Sigmoid colon (tissue), 7 donors: ENCODE data around the gene RWDD3. TPM values are rescaled to one million over a fixed set of nuclear protein-coding genes. Genes with fewer than 3 reads are reported as not detected.

Experiments used
- DNase-seq: peaks from one replicate; pipeline ENCODE4 v3.0.0-alpha.2; 2019
- H3K27ac ChIP-seq, 4 donors: fragments of 200-600 bp; sonication (generic); one replicate each; pipeline ENCODE4 v1.5.1; 2016 to 2019; ENCODE audit warnings: mild to moderate bottlenecking in 1 of 4
- H3K27me3 ChIP-seq, 3 donors: fragments of 200-600 bp; sonication (generic); one replicate each; pipeline ENCODE4 v1.5.1; 2019; ENCODE audit warnings: mild to moderate bottlenecking in 1 of 3
- H3K36me3 ChIP-seq, 4 donors: fragments of 200-600 bp; sonication (generic); one replicate each; pipeline ENCODE4 v1.5.1; 2016 to 2019
- H3K4me1 ChIP-seq, 4 donors: fragments of 200-600 bp; sonication (generic); one replicate each; pipeline ENCODE4 v1.5.1; 2017 to 2019
- H3K4me3 ChIP-seq, 4 donors: fragments of 200-600 bp; sonication (generic); one replicate each; pipeline ENCODE4 v1.5.1; 2017 to 2019; ENCODE audit warnings: mild to moderate bottlenecking in 2 of 4, moderate library complexity in 1 of 4
- H3K9me3 ChIP-seq, 4 donors: fragments of 200-600 bp in 3 of 4; sonication (generic) in 3 of 4; one replicate each; pipeline versions ENCODE4 v1.5.1 to v1.6.1; 2013 to 2019
- EP300 ChIP-seq, 4 donors: sonication (generic); formaldehyde crosslinking; IDR thresholded peaks; one replicate each; pipeline ENCODE4 v1.6.1; 2017; ENCODE audit warnings: antibody characterized with exemption in 4 of 4
- POLR2A ChIP-seq, 2 donors: fragments of 450-650 bp; IDR thresholded peaks; one replicate each; pipeline ENCODE4 v1.6.1; 2016; ENCODE audit warnings: antibody characterized with exemption in 2 of 2, mild to moderate bottlenecking in 2 of 2, moderate library complexity in 2 of 2
- POLR2AphosphoS5 ChIP-seq, 4 donors: sonication (generic); formaldehyde crosslinking; IDR thresholded peaks; one replicate each; pipeline ENCODE4 v1.6.1; 2017; ENCODE audit warnings: antibody characterized with exemption in 4 of 4
- WGBS, 2 donors: extraction: QIAGEN DNeasy Blood & Tissue Kit; methylation state at CpG; one replicate each; pipeline ENCODE4 v1.1.7; 2013; 5-methylcytosine and 5-hydroxymethylcytosine counted together
- intact Hi-C: fragments of 100-400 bp; cut with DNase I; formaldehyde crosslinking; loops from one replicate; pipeline ENCODE4 v1.15.1; 2023
- polyA plus RNA-seq, 3 donors: library from polyadenylated mRNA; stranded (reverse); fragments of 200-250 nt; gene quantifications; one replicate each; pipeline ENCODE4 v1.2.3, GENCODE V29; 2013
- total RNA-seq, 4 donors: library from RNA; depleted of rRNA; stranded (reverse); fragments of >200 nt; gene quantifications; one replicate each; pipeline ENCODE4 v1.1.0, GENCODE V29; 2016
- TF ChIP-seq, protein P1 (sequence below), 4 experiments: fragments of 450-650 bp in 3 of 4; fragments of 200-600 bp in 1 of 4; IDR thresholded peaks; one replicate each; pipeline ENCODE4 v1.5.1; 2016 to 2019; ENCODE audit warnings: antibody characterized with exemption in 4 of 4, mild to moderate bottlenecking in 3 of 4, moderate library complexity in 2 of 4
- donor health status: healthy with polysubstance abuse.
- donor health status: Bipolar disorder and iron deficiency.
- donor health status: healthy.

RWDD3 gene
- total and polyA plus RNA-seq, 7 donors, result 11.1 to 27.6 (median 17.1) TPM

DNA sequence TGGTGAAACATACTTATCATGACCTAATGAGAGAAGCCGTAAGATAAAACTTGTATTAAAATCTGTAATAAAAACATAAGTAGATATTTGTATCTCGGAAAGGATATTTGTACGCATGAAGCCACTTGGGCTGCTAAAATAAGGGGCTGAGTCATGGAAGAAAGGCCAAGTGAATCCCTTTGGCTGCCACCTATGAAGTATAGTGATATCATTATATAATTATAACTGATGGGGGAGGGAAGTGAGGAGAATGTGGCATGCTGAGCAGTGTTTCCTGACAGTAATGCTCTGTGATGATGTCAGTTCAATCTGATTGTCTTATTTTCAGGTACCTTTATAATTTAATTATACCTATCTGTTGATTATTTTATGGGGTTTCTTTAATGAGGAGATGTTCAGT lies 13.6 kb downstream of the RWDD3 start:
- peaks cover 0 to 18% (median 0%) of the 10 kb centered on the region in 4 donors for H3K36me3 ChIP-seq
- intact Hi-C loops, result no loop called here
- H3K4me3 ChIP-seq, result no peak overlapping the region
- no peak for DNase-seq
- no peaks in the 10 kb centered on the region for H3K27me3 ChIP-seq
- no peak for TF ChIP-seq EP300 (IDR thresholded peaks at IDR 0.05)
- TF ChIP-seq, protein P1, sequence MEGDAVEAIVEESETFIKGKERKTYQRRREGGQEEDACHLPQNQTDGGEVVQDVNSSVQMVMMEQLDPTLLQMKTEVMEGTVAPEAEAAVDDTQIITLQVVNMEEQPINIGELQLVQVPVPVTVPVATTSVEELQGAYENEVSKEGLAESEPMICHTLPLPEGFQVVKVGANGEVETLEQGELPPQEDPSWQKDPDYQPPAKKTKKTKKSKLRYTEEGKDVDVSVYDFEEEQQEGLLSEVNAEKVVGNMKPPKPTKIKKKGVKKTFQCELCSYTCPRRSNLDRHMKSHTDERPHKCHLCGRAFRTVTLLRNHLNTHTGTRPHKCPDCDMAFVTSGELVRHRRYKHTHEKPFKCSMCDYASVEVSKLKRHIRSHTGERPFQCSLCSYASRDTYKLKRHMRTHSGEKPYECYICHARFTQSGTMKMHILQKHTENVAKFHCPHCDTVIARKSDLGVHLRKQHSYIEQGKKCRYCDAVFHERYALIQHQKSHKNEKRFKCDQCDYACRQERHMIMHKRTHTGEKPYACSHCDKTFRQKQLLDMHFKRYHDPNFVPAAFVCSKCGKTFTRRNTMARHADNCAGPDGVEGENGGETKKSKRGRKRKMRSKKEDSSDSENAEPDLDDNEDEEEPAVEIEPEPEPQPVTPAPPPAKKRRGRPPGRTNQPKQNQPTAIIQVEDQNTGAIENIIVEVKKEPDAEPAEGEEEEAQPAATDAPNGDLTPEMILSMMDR (IDR thresholded peaks at IDR 0.05), result no peak
- no peak for TF ChIP-seq POLR2A (IDR thresholded peaks at IDR 0.05)
- TF ChIP-seq POLR2AphosphoS5 (IDR thresholded peaks at IDR 0.05), result no peak
- peaks cover 0 to 17% (median 5%) of the 10 kb centered on the region in 4 donors for H3K4me1 ChIP-seq
- H3K27ac ChIP-seq, result no peak overlapping the region
- 95 to 99% methylated on average over 3 of the region's 3 CpGs for WGBS, 2 donors
- H3K9me3 ChIP-seq, result no peaks in the 10 kb centered on the region

DNA sequence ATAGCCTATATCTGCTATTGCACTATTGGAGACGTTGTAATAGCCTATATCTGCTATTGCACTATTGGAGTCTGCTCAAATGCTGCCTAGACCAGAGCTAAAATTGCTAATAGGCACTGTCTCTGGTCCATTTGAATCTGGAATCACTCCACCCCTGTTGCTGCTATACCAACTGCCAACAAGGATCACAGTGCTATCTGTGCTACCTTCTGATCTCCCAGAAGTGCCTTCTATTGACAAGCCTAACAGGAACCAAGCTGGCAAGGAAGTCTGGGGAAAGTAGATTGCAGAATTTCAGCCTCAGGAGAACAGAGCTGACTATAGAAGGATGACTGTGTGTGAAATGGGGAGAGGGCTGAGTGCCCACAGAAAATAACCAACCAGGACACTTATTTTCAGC lies 15.9 kb downstream of the RWDD3 start:
- DNase-seq, result no peak
- WGBS, 2 donors, result 67 to 88% methylated on average over 1 of the region's 1 CpG
- intact Hi-C loops, result no loop called here

DNA sequence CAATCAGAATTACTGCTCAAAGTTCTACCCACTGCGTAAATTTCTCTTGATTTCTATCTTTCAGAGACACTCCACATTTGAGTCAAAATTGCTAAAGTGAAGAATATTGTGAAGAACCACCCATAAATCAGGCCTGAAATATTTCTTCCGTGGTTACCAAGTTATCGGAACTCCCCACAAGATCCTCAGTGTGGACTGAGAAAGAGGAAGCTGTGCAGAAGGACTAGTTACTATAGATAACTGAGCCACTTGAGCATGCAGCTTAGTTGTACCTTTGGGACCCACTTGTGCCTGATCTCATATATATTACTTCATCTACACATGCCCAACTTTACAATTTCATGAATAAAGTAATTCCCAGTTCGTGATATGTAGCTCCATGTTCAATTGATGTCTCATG lies 18.4 kb downstream of the RWDD3 start:
- Histone ChIP-seq H3K4me1 (peaks cover 0 to 3% (median 0%) of the 10 kb centered on the region in 4 donors), H3K9me3 (no peaks in the 10 kb centered on the region), H3K4me3 (no peak overlapping the region), H3K36me3 (no peaks in the 10 kb centered on the region), H3K27me3 (no peaks in the 10 kb centered on the region), H3K27ac (no peak overlapping the region)
- TF ChIP-seq POLR2AphosphoS5 (IDR thresholded peaks at IDR 0.05) (no peak), EP300 (IDR thresholded peaks at IDR 0.05) (no peak), POLR2A (IDR thresholded peaks at IDR 0.05) (no peak)
- TF ChIP-seq, protein P1 (IDR thresholded peaks at IDR 0.05), result no peak
- intact Hi-C loops, result no loop called here
- 69 to 92% methylated on average over 4 of the region's 4 CpGs for WGBS, 2 donors
- DNase-seq, result no peak

More for the DNA sequence above, 15.9 kb downstream of the RWDD3 start:
- H3K27ac ChIP-seq, result no peak overlapping the region
- peaks cover 0 to 12% (median 5%) of the 10 kb centered on the region in 4 donors for H3K4me1 ChIP-seq
- no peaks in the 10 kb centered on the region for H3K9me3 ChIP-seq
- H3K27me3 ChIP-seq, result no peaks in the 10 kb centered on the region
- no peak overlapping the region for H3K4me3 ChIP-seq
- peaks cover 0 to 4% (median 0%) of the 10 kb centered on the region in 4 donors for H3K36me3 ChIP-seq
- TF ChIP-seq, protein P1 (IDR thresholded peaks at IDR 0.05), result no peak
- TF ChIP-seq EP300 (IDR thresholded peaks at IDR 0.05), result no peak
- TF ChIP-seq POLR2AphosphoS5 (IDR thresholded peaks at IDR 0.05), result no peak
- no peak for TF ChIP-seq POLR2A (IDR thresholded peaks at IDR 0.05)

DNA sequence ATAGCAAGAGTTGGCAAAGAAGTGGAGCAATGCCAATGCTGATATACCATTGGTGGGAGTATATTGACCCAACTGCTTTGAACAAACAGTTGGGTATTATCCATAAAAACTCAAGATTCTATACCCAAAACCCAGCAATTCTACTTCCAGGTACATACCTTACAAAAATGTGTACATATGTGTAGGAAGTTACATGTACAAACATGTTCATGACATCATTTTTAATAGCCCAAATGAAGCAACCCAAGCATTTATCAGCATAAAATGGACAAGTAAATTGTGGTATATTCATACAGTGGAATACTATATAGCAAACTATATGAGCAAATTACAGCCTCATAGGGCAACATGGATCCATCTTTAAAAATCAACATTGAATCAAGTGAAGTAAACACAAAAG lies 20.9 kb downstream of the RWDD3 start:
- no peaks in the 10 kb centered on the region for H3K4me1 ChIP-seq
- no peak overlapping the region for H3K4me3 ChIP-seq
- H3K36me3 ChIP-seq, result no peaks in the 10 kb centered on the region
- no peaks in the 10 kb centered on the region for H3K27me3 ChIP-seq
- no peak overlapping the region for H3K27ac ChIP-seq
- no peak for DNase-seq
- TF ChIP-seq, protein P1 (IDR thresholded peaks at IDR 0.05), result no peak
- TF ChIP-seq POLR2A (IDR thresholded peaks at IDR 0.05), result no peak
- no peak for TF ChIP-seq EP300 (IDR thresholded peaks at IDR 0.05)
- no peak for TF ChIP-seq POLR2AphosphoS5 (IDR thresholded peaks at IDR 0.05)
- intact Hi-C loops, result no loop called here
- no peaks in the 10 kb centered on the region for H3K9me3 ChIP-seq

DNA sequence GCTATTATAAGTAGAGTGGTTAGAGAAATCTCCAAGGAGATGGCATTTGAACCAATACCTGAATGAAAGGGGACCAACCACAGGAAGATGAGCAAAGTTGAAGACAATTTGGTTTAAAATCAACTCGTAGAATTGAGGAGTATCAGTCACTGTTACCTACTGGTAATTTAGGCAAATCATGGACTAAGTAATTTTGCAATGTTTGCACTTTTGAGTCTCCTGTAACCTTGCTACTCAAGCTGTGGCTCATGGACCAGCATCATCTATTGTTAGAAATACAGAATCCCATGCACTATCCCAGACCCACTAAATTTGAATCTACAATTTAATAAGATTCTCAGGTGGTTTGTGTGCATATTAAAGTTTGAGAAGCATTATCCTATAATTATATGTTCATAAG lies 21.8 kb downstream of the RWDD3 start:
- DNase-seq, result no peak
- Histone ChIP-seq H3K27ac (no peak overlapping the region), H3K4me1 (no peaks in the 10 kb centered on the region), H3K4me3 (no peak overlapping the region), H3K36me3 (no peaks in the 10 kb centered on the region), H3K9me3 (no peaks in the 10 kb centered on the region), H3K27me3 (no peaks in the 10 kb centered on the region)
- TF ChIP-seq EP300 (IDR thresholded peaks at IDR 0.05) (no peak), POLR2A (IDR thresholded peaks at IDR 0.05) (no peak), POLR2AphosphoS5 (IDR thresholded peaks at IDR 0.05) (no peak)
- TF ChIP-seq, protein P1 (IDR thresholded peaks at IDR 0.05), result no peak
- intact Hi-C loops, result no loop called here
- WGBS, 2 donors, result 82 to 92% methylated on average over 1 of the region's 1 CpG
